K562 (cell line): ENCODE measurements around the gene HSP90AA1. TPM values are rescaled to one million over a fixed set of nuclear protein-coding genes. Genes with fewer than 3 reads are reported as not detected.

Source experiments
- ARID1B ChIP-seq: fragments of 450-650 bp; IDR thresholded peaks from 2 replicates; pipeline ENCODE4 v1.6.1; 2016; ENCODE audit warnings: antibody characterized with exemption, mild to moderate bottlenecking, inconsistent platforms
- DPF2 ChIP-seq: fragments of 450-650 bp; IDR thresholded peaks from 2 replicates; pipeline ENCODE4 v1.6.1; 2016
- ELF1 ChIP-seq: fragments of 200-800 bp; sonication (Bioruptor generic); IDR thresholded peaks from 2 replicates; pipeline ENCODE4 v1.6.1; 2016; ENCODE audit warnings: missing genetic modification characterization, missing compliant biosample characterization
- EP400 ChIP-seq: fragments of 450-650 bp; IDR thresholded peaks from 2 replicates; pipeline ENCODE4 v1.6.1; 2017; ENCODE audit warnings: antibody characterized with exemption, mild to moderate bottlenecking, moderate library complexity
- KDM2B ChIP-seq: fragments of 250-450 bp; sonication (Bioruptor Pico); IDR thresholded peaks from 2 replicates; pipeline ENCODE4 v1.8.0; 2021; ENCODE audit warnings: mild to moderate bottlenecking, moderate library complexity
- MAZ ChIP-seq, 2 experiments: fragments of 450-650 bp in 1 of 2; sonication (generic) in 1 of 2; formaldehyde crosslinking; IDR thresholded peaks in 1 of 2; conservative IDR thresholded peaks in 1 of 2; 2 replicates each; pipeline versions ENCODE4 v1.4.0 to v1.5.0; 2020; ENCODE audit warnings: mild to moderate bottlenecking in 1 of 2, missing genetic modification reagents in 1 of 2
- MLLT1 ChIP-seq, 2 experiments: fragments of 450-650 bp; IDR thresholded peaks; 2 replicates each; pipeline ENCODE4 v1.6.1; 2016
- NCOA1 ChIP-seq: fragments of 450-650 bp; IDR thresholded peaks from 2 replicates; pipeline ENCODE4 v1.6.1; 2016; ENCODE audit warnings: low read depth
- NFE2L1 ChIP-seq: fragments of 450-650 bp; IDR thresholded peaks from 2 replicates; pipeline ENCODE4 v1.6.1; 2016; ENCODE audit warnings: missing genetic modification characterization, low read depth, mild to moderate bottlenecking, missing compliant biosample characterization, moderate library complexity, borderline replicate concordance
- NRF1 ChIP-seq, 2 experiments: fragments of 450-650 bp; IDR thresholded peaks in 1 of 2; conservative IDR thresholded peaks in 1 of 2; 2 replicates each; pipeline ENCODE4 v1.6.1; 2014; ENCODE audit warnings: mild to moderate bottlenecking in 2 of 2
- RBM22 ChIP-seq: fragments of 200-400 bp; formaldehyde crosslinking; IDR thresholded peaks from 2 replicates; pipeline ENCODE4 v1.6.1; 2018; ENCODE audit warnings: low read length, low read depth; ENCODE audit not compliant: poor library complexity, severe bottlenecking
- SUPT5H ChIP-seq: fragments of 450-650 bp; IDR thresholded peaks from 2 replicates; pipeline ENCODE4 v1.6.1; 2016
- TAL1 ChIP-seq: fragments of 450-650 bp; IDR thresholded peaks from 2 replicates; pipeline ENCODE4 v1.6.1; 2016; ENCODE audit warnings: mild to moderate bottlenecking
- ZNF592 ChIP-seq: fragments of 450-650 bp; IDR thresholded peaks from 2 replicates; pipeline ENCODE4 v1.6.1; 2017; ENCODE audit warnings: antibody characterized with exemption, mild to moderate bottlenecking
- polyA plus RNA-seq, 8 experiments: library from polyadenylated mRNA; depleted of rRNA in 4 of 8; stranded (reverse) in 5 of 8; unstranded in 3 of 8; fragments of >200 nt; fragmentation: Nextera tagmentation in 2 of 8; fragmentation: Illumina TruSeq in 1 of 8; extraction: Ambion mirVana in 2 of 8; extraction: Trizol in 1 of 8; gene quantifications; 2 replicates each; pipeline versions ENCODE4 v1.2.1 to v1.2.3, GENCODE V29; 2011 to 2014; ENCODE audit warnings: inconsistent platforms in 1 of 8, missing spikeins in 1 of 8
- total RNA-seq, 7 experiments: library from RNA; depleted of rRNA in 6 of 7; stranded (reverse); fragments of >200 nt in 6 of 7; fragmentation: Illumina TruSeq in 2 of 7; extraction: Trizol in 2 of 7; gene quantifications; 2 replicates each; pipeline versions ENCODE4 v1.2.1 to v1.2.3, GENCODE V29; 2011 to 2021; ENCODE audit warnings: low replicate concordance in 1 of 7
- TF ChIP-seq, protein P1 (sequence below): fragments of 450-650 bp; IDR thresholded peaks from 2 replicates; pipeline ENCODE4 v1.6.1; 2016; ENCODE audit warnings: antibody characterized with exemption
- TF ChIP-seq, protein P2 (sequence below): fragments of 450-650 bp; IDR thresholded peaks from 2 replicates; pipeline ENCODE4 v1.6.1; 2017; ENCODE audit warnings: antibody characterized with exemption
- TF ChIP-seq, protein P3 (sequence below): fragments of 200-800 bp; sonication (Bioruptor generic); IDR thresholded peaks from 2 replicates; pipeline ENCODE4 v1.6.1; 2017; ENCODE audit warnings: missing genetic modification characterization, missing compliant biosample characterization

HSP90AA1 gene
- total and polyA plus RNA-seq, 9 of the 15 experiments (the other 6 are each of a cell fraction or from before 2014, with no cell fraction given), result 377 to 1,731 (median 879) TPM

DNA sequence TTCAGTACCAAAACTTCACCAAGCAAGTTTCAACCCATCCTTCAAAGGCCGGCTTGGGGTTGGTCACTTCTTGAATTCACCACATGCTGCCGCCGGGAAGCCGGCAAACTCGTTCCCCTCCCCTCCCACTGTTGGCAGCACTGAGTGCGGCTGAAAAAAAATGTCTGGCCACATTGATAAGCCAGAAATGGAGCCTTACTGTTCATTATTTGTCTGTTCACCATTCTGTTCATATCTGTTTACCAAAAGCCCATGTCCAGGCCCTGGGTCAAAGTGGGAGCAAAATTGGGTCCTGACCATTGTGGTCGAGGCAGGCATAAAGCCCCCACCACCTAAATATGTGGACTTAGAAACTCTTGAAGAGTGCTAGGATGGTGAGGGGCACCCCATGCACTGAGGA, 7.3 kb upstream of the HSP90AA1 start (continued):
- TF ChIP-seq, protein P1, sequence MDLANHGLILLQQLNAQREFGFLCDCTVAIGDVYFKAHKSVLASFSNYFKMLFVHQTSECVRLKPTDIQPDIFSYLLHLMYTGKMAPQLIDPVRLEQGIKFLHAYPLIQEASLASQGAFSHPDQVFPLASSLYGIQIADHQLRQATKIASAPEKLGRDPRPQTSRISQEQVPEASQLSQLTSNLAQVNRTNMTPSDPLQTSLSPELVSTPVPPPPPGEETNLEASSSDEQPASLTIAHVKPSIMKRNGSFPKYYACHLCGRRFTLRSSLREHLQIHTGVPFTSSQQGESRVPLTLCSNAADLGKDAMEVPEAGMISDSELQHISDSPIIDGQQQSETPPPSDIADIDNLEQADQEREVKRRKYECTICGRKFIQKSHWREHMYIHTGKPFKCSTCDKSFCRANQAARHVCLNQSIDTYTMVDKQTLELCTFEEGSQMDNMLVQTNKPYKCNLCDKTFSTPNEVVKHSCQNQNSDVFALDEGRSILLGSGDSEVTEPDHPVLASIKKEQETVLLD, result 0 out of 2 replicates have a peak, but pooled peaks have one; percentile 25
- TF ChIP-seq NRF1 (conservative IDR thresholded peaks at IDR 0.05 in 1 of 2, IDR thresholded peaks at IDR 0.05 in 1 of 2) (no peak), DPF2 (peak; percentile 68; the same call in 1 of the 2 replicates), MAZ (CRISPR knock-in tag; conservative IDR thresholded peaks at IDR 0.05 in 1 of 2, IDR thresholded peaks at IDR 0.05 in 1 of 2) (peak in 1 of 2 experiments; percentile 54; a peak in 2 of 4 replicates), MLLT1 (IDR thresholded peaks at IDR 0.05) (no peak), SUPT5H (no peak), RBM22 (no peak), ELF1 (tag) (no peak), ZNF592 (peak; percentile 67), NCOA1 (0 out of 2 replicates have a peak, but pooled peaks have one; percentile 33), EP400 (peak; percentile 27), TAL1 (peak; percentile 55), NFE2L1 (no peak), ARID1B (peak; percentile 79), KDM2B (CRISPR knock-in tag) (no peak)
- TF ChIP-seq, protein P2, sequence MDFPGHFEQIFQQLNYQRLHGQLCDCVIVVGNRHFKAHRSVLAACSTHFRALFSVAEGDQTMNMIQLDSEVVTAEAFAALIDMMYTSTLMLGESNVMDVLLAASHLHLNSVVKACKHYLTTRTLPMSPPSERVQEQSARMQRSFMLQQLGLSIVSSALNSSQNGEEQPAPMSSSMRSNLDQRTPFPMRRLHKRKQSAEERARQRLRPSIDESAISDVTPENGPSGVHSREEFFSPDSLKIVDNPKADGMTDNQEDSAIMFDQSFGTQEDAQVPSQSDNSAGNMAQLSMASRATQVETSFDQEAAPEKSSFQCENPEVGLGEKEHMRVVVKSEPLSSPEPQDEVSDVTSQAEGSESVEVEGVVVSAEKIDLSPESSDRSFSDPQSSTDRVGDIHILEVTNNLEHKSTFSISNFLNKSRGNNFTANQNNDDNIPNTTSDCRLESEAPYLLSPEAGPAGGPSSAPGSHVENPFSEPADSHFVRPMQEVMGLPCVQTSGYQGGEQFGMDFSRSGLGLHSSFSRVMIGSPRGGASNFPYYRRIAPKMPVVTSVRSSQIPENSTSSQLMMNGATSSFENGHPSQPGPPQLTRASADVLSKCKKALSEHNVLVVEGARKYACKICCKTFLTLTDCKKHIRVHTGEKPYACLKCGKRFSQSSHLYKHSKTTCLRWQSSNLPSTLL, result no peak
- TF ChIP-seq, protein P3, sequence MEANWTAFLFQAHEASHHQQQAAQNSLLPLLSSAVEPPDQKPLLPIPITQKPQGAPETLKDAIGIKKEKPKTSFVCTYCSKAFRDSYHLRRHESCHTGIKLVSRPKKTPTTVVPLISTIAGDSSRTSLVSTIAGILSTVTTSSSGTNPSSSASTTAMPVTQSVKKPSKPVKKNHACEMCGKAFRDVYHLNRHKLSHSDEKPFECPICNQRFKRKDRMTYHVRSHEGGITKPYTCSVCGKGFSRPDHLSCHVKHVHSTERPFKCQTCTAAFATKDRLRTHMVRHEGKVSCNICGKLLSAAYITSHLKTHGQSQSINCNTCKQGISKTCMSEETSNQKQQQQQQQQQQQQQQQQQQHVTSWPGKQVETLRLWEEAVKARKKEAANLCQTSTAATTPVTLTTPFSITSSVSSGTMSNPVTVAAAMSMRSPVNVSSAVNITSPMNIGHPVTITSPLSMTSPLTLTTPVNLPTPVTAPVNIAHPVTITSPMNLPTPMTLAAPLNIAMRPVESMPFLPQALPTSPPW, result peak; percentile 31; the same call in 1 of the 2 replicates
